ENCODE results near the gene RNASE4. TPM values are rescaled to one million over a fixed set of nuclear protein-coding genes. Genes with fewer than 3 reads are reported as not detected.

The RNASE4 gene
- total and polyA plus RNA-seq, 2 experiments from 2014 or later: 0.29 to 2.0 TPM

DNA sequence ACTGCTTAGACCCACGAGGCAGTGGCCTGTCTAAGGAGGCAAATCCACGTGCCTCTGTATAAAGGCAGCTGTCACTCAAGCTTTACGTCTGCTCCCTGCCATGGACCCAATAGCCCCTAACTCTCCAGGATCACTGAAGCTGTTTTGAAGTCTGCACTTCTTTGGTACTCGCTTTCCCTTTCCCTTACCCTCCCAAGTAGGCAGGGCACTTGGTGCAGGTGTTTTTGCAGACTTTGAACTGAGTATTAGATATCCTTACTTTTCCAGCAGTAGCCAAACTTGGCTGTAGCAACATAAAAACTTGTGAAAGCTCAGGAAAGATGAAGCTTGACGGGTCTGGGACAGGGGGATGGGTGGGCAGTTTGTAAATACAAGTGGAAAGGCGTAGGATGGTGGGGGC lies 25.0 kb upstream of the RNASE4 start (continued):
- TF ChIP-seq, protein P1, sequence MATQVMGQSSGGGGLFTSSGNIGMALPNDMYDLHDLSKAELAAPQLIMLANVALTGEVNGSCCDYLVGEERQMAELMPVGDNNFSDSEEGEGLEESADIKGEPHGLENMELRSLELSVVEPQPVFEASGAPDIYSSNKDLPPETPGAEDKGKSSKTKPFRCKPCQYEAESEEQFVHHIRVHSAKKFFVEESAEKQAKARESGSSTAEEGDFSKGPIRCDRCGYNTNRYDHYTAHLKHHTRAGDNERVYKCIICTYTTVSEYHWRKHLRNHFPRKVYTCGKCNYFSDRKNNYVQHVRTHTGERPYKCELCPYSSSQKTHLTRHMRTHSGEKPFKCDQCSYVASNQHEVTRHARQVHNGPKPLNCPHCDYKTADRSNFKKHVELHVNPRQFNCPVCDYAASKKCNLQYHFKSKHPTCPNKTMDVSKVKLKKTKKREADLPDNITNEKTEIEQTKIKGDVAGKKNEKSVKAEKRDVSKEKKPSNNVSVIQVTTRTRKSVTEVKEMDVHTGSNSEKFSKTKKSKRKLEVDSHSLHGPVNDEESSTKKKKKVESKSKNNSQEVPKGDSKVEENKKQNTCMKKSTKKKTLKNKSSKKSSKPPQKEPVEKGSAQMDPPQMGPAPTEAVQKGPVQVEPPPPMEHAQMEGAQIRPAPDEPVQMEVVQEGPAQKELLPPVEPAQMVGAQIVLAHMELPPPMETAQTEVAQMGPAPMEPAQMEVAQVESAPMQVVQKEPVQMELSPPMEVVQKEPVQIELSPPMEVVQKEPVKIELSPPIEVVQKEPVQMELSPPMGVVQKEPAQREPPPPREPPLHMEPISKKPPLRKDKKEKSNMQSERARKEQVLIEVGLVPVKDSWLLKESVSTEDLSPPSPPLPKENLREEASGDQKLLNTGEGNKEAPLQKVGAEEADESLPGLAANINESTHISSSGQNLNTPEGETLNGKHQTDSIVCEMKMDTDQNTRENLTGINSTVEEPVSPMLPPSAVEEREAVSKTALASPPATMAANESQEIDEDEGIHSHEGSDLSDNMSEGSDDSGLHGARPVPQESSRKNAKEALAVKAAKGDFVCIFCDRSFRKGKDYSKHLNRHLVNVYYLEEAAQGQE (IDR thresholded peaks at IDR 0.05; ENCODE audit: unreplicated experiment): no peak
- no peak for TF ChIP-seq JUNB (IDR thresholded peaks at IDR 0.05; ENCODE audit: unreplicated experiment)

DNA sequence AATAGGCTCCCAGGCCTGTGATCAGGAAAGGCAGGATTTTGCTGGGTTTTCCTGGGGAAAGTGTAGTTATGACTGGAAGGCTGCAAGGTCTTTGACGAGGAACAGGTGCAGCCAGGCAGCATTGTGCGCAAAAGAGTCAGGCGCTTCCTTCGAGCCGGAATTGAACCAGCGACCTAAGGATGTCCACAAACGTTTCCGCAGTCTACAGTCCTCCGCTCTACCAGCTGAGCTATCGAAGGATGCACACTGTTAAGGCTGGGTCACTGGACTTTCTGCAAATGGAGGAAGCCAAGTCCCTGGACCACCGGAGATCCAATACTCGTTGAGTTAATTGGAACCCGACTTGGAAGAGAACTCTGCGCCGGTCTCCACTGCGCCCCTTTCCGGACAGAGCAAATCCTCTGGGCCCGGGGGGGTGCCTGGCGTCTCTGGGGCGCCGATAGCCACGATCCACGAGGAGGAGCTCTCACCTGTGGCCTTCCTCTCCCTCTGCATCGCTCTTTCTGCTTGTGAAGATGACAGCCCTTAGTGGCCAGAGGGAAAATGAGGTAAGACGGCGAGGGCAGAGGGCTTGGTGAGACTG lies 24.5 kb upstream of the RNASE4 start:
- Histone ChIP-seq H3K27me3 (ENCODE audit: insufficient read depth) (peaks cover 41% of the 10 kb centered on the region), H3K4me2 (peak overlapping the region; percentile 71), H2AFZ (no peak overlapping the region), H3K36me3 (ENCODE audit: insufficient read depth) (no peaks in the 10 kb centered on the region), H3K27ac (ENCODE audit: low read depth) (no peak overlapping the region), H4K20me1 (replicated peaks; ENCODE audit: insufficient read depth) (no peaks in the 10 kb centered on the region), H3F3A (replicated peaks; ENCODE audit: low read depth) (peaks cover 11% of the 10 kb centered on the region; the same call in 1 of the 2 replicates), H3K4me3 (peak overlapping the region; percentile 50; the same call in 1 of the 2 replicates), H3K4me1 (ENCODE audit: insufficient read depth) (peaks cover 4% of the 10 kb centered on the region; the same call in 1 of the 2 replicates), H3K9me2 (ENCODE audit: insufficient read depth) (no peaks in the 10 kb centered on the region), H3K79me2 (replicated peaks; ENCODE audit: insufficient read depth) (no peaks in the 10 kb centered on the region)
- H3K27me3 Mint-ChIP-seq (ENCODE audit: insufficient read depth, low read depth, poor library complexity): peaks cover 55% of the 10 kb centered on the region
- peaks cover 25% of the 10 kb centered on the region for H3K4me1 Mint-ChIP-seq
- no peak for TF ChIP-seq EZH2 (IDR thresholded peaks at IDR 0.05; ENCODE audit: low read depth, unreplicated experiment)
- TF ChIP-seq ZNF331 (CRISPR knock-in tag; IDR thresholded peaks at IDR 0.05; ENCODE audit: low read depth): no peak
- no peak for TF ChIP-seq STAT1 (IDR thresholded peaks at IDR 0.05; ENCODE audit: unreplicated experiment)
- no peaks in the 10 kb centered on the region; the same call in 2 of the 3 replicates for H3K36me3 Mint-ChIP-seq (ENCODE audit: low read depth)
- DNase-seq (ENCODE audit: low spot score) (peak; percentile 51), ATAC-seq (no peak)
- no peak overlapping the region; the same call in 2 of the 3 replicates for H3K4me3 Mint-ChIP-seq
- no peak overlapping the region for H3K27ac Mint-ChIP-seq
- peaks cover 10% of the 10 kb centered on the region; the same call in 2 of the 3 replicates for H3K9me3 Mint-ChIP-seq

DNA sequence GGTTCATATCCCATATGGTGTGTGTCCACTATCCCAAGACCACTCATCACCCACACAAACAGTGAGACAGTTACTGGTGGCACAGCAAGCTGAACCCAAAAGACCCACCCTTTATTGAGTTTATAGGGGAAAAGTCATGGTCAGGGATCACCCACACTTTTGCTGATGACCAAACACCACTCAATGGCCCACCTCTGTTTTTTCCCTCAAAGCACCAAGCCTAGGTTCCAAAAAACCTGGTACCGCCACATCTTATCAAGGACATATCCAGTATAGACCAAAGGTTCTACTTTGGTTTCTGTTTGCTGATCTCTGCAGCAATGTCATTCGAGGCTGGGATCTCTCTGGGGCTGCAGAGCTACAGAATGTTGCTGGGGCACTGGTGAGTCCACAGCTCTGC lies 23.2 kb upstream of the RNASE4 start:
- no peak overlapping the region for H3K4me2 ChIP-seq
- peaks cover 10% of the 10 kb centered on the region; the same call in 2 of the 3 replicates for H3K9me3 Mint-ChIP-seq
- H3K36me3 ChIP-seq (ENCODE audit: insufficient read depth): no peaks in the 10 kb centered on the region
- peaks cover 28% of the 10 kb centered on the region for H3K27me3 ChIP-seq (ENCODE audit: insufficient read depth)
- peaks cover 11% of the 10 kb centered on the region; the same call in 1 of the 2 replicates for H3F3A ChIP-seq (replicated peaks; ENCODE audit: low read depth)
- no peak for DNase-seq (ENCODE audit: low spot score)
- H3K27me3 Mint-ChIP-seq (ENCODE audit: insufficient read depth, low read depth, poor library complexity): peaks cover 49% of the 10 kb centered on the region
- H3K27ac Mint-ChIP-seq: no peak overlapping the region
- ATAC-seq: no peak
- no peaks in the 10 kb centered on the region for H3K9me2 ChIP-seq (ENCODE audit: insufficient read depth)
- H3K4me3 Mint-ChIP-seq: no peak overlapping the region; the same call in 2 of the 3 replicates
- no peaks in the 10 kb centered on the region; the same call in 2 of the 3 replicates for H3K36me3 Mint-ChIP-seq (ENCODE audit: low read depth)
- H3K4me1 ChIP-seq (ENCODE audit: insufficient read depth): peaks cover 4% of the 10 kb centered on the region; the same call in 1 of the 2 replicates
- no peak overlapping the region for H3K27ac ChIP-seq (ENCODE audit: low read depth)
- H3K4me1 Mint-ChIP-seq: peaks cover 16% of the 10 kb centered on the region
- no peak overlapping the region; the same call in 1 of the 2 replicates for H2AFZ ChIP-seq
- no peaks in the 10 kb centered on the region for H4K20me1 ChIP-seq (replicated peaks; ENCODE audit: insufficient read depth)
- H3K79me2 ChIP-seq (replicated peaks; ENCODE audit: insufficient read depth): no peaks in the 10 kb centered on the region
- H3K4me3 ChIP-seq: no peak overlapping the region
- TF ChIP-seq, protein P2, sequence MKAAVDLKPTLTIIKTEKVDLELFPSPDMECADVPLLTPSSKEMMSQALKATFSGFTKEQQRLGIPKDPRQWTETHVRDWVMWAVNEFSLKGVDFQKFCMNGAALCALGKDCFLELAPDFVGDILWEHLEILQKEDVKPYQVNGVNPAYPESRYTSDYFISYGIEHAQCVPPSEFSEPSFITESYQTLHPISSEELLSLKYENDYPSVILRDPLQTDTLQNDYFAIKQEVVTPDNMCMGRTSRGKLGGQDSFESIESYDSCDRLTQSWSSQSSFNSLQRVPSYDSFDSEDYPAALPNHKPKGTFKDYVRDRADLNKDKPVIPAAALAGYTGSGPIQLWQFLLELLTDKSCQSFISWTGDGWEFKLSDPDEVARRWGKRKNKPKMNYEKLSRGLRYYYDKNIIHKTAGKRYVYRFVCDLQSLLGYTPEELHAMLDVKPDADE (IDR thresholded peaks at IDR 0.05): no peak
- TF ChIP-seq EZH2 (IDR thresholded peaks at IDR 0.05; ENCODE audit: low read depth, unreplicated experiment) (no peak), STAT1 (IDR thresholded peaks at IDR 0.05; ENCODE audit: unreplicated experiment) (no peak)
- TF ChIP-seq, protein P1 (IDR thresholded peaks at IDR 0.05; ENCODE audit: unreplicated experiment): no peak
- TF ChIP-seq, protein P3, sequence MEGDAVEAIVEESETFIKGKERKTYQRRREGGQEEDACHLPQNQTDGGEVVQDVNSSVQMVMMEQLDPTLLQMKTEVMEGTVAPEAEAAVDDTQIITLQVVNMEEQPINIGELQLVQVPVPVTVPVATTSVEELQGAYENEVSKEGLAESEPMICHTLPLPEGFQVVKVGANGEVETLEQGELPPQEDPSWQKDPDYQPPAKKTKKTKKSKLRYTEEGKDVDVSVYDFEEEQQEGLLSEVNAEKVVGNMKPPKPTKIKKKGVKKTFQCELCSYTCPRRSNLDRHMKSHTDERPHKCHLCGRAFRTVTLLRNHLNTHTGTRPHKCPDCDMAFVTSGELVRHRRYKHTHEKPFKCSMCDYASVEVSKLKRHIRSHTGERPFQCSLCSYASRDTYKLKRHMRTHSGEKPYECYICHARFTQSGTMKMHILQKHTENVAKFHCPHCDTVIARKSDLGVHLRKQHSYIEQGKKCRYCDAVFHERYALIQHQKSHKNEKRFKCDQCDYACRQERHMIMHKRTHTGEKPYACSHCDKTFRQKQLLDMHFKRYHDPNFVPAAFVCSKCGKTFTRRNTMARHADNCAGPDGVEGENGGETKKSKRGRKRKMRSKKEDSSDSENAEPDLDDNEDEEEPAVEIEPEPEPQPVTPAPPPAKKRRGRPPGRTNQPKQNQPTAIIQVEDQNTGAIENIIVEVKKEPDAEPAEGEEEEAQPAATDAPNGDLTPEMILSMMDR (conservative IDR thresholded peaks at IDR 0.05; ENCODE audit: low read depth in 2 of 2): no peak
